HEK293 (cell line): Measurements from ENCODE around the gene SH3RF1.

Source experiments
- CTCF ChIA-PET: fragments of 350-600 bp; formaldehyde crosslinking; extraction: SDS; loops from one replicate; lab custom pipeline; 2021; ENCODE audit warnings: antibody characterized with exemption; lab: Yijun Ruan, JAX
- POLR2A ChIA-PET: fragments of 300-600 bp; formaldehyde crosslinking; extraction: SDS; loops from one replicate; lab custom pipeline; 2020; ENCODE audit warnings: antibody characterized with exemption, inconsistent platforms; lab: Yijun Ruan, JAX
- H3K27ac ChIP-seq: fragments of 200-500 bp; sonication (Bioruptor generic); 2 replicates; pipeline ENCODE4 v1.5.1; 2014; ENCODE audit warnings: low read depth, low read length, control low read depth, inconsistent platforms; ENCODE audit errors: extremely low read depth
- H3K36me3 ChIP-seq, 2 experiments: fragments of 200-500 bp in 1 of 2; sonication (Bioruptor generic) in 1 of 2; 1 replicate in 1 of 2; 2 replicates in 1 of 2; pipeline ENCODE4 v1.5.1; 2014 to 2017; ENCODE audit warnings: inconsistent platforms in 2 of 2, low read length in 2 of 2; ENCODE audit not compliant: control insufficient read depth in 2 of 2, insufficient read depth in 1 of 2
- H3K4me1 ChIP-seq: fragments of 200-500 bp; sonication (Bioruptor generic); 2 replicates; pipeline ENCODE4 v1.5.1; 2014; ENCODE audit warnings: mild to moderate bottlenecking, low read length, inconsistent platforms; ENCODE audit not compliant: control insufficient read depth, insufficient read depth
- H3K4me3 ChIP-seq: 2 replicates; pipeline ENCODE4 v1.5.1; 2011; ENCODE audit warnings: low read depth, mild to moderate bottlenecking, control low read depth, low read length, moderate library complexity
- H3K9me3 ChIP-seq: fragments of 200-500 bp; sonication (Bioruptor generic); 2 replicates; pipeline ENCODE4 v1.5.1; 2014; ENCODE audit warnings: low read depth, low read length, inconsistent platforms; ENCODE audit not compliant: control insufficient read depth, insufficient read depth
- GLI2 ChIP-seq: fragments of 450-650 bp; formaldehyde crosslinking; IDR thresholded peaks from 2 replicates; pipeline ENCODE4; 2017; ENCODE audit warnings: missing biosample characterization, missing genetic modification characterization, low read depth, borderline replicate concordance
- MEIS1 ChIP-seq: sonication (generic); formaldehyde crosslinking; IDR thresholded peaks from 2 replicates; pipeline ENCODE4 v1.8.1; 2022; ENCODE audit warnings: missing genetic modification reagents, mild to moderate bottlenecking, borderline replicate concordance
- SCRT2 ChIP-seq: fragments of 450-650 bp; formaldehyde crosslinking; IDR thresholded peaks from 2 replicates; pipeline ENCODE4 v1.5.1; 2016; ENCODE audit warnings: missing biosample characterization, missing genetic modification characterization
- WT1 ChIP-seq: fragments of 450-650 bp; formaldehyde crosslinking; IDR thresholded peaks from 2 replicates; pipeline ENCODE4 v1.5.1; 2016; ENCODE audit warnings: missing biosample characterization, missing genetic modification characterization
- ZBTB21 ChIP-seq: fragments of 450-650 bp; formaldehyde crosslinking; IDR thresholded peaks from 2 replicates; pipeline ENCODE4 v1.5.1; 2017; ENCODE audit warnings: missing biosample characterization, missing genetic modification characterization
- ZBTB26 ChIP-seq: fragments of 450-650 bp; formaldehyde crosslinking; optimal IDR thresholded peaks from 2 replicates; pipeline ENCODE3; 2016; ENCODE audit warnings: missing biosample characterization, mild to moderate bottlenecking, missing genetic modification characterization
- ZNF155 ChIP-seq: fragments of 450-650 bp; formaldehyde crosslinking; IDR thresholded peaks from 2 replicates; pipeline ENCODE4 v1.5.1; 2016; ENCODE audit warnings: missing biosample characterization, missing genetic modification characterization
- ZNF157 ChIP-seq: fragments of 450-650 bp; formaldehyde crosslinking; IDR thresholded peaks from 2 replicates; pipeline ENCODE4 v1.5.1; 2016; ENCODE audit warnings: missing biosample characterization, missing genetic modification characterization
- ZNF19 ChIP-seq: fragments of 450-650 bp; formaldehyde crosslinking; IDR thresholded peaks from 2 replicates; pipeline ENCODE4; 2016; ENCODE audit warnings: missing biosample characterization, missing genetic modification characterization, low read depth
- ZNF24 ChIP-seq: fragments of 450-650 bp; formaldehyde crosslinking; IDR thresholded peaks from 2 replicates; pipeline ENCODE4 v1.5.1; 2016; ENCODE audit warnings: missing biosample characterization, missing genetic modification characterization
- ZNF266 ChIP-seq: fragments of 450-650 bp; formaldehyde crosslinking; IDR thresholded peaks from 2 replicates; pipeline ENCODE4 v1.5.1; 2016; ENCODE audit warnings: missing biosample characterization, missing genetic modification characterization, low read depth
- ZNF37A ChIP-seq: fragments of 450-650 bp; IDR thresholded peaks from 2 replicates; pipeline ENCODE4 v1.5.1; 2018; ENCODE audit warnings: missing biosample characterization, missing genetic modification characterization
- ZNF394 ChIP-seq: fragments of 450-650 bp; formaldehyde crosslinking; IDR thresholded peaks from 2 replicates; pipeline ENCODE4 v1.5.1; 2016; ENCODE audit warnings: missing biosample characterization, missing genetic modification characterization, mild to moderate bottlenecking, moderate library complexity, borderline replicate concordance
- ZNF501 ChIP-seq: fragments of 450-650 bp; formaldehyde crosslinking; IDR thresholded peaks from 2 replicates; pipeline ENCODE4 v1.5.1; 2016; ENCODE audit warnings: missing biosample characterization, missing genetic modification characterization
- ZNF530 ChIP-seq: fragments of 450-650 bp; formaldehyde crosslinking; IDR thresholded peaks from 2 replicates; pipeline ENCODE4 v1.5.1; 2016; ENCODE audit warnings: low read depth, missing biosample characterization, missing genetic modification characterization
- ZNF555 ChIP-seq: fragments of 450-650 bp; formaldehyde crosslinking; conservative IDR thresholded peaks from 2 replicates; pipeline ENCODE4 v1.5.1; 2017; ENCODE audit warnings: missing biosample characterization, mild to moderate bottlenecking, missing genetic modification characterization, inconsistent platforms
- ZNF600 ChIP-seq: fragments of 450-650 bp; formaldehyde crosslinking; IDR thresholded peaks from 2 replicates; pipeline ENCODE4 v1.5.1; 2016; ENCODE audit warnings: missing biosample characterization, missing genetic modification characterization
- ZNF626 ChIP-seq: fragments of 450-650 bp; sonication (Bioruptor Pico); formaldehyde crosslinking; IDR thresholded peaks from 2 replicates; pipeline ENCODE4 v1.5.1; 2018; ENCODE audit warnings: missing biosample characterization, missing genetic modification characterization, inconsistent platforms
- ZNF664 ChIP-seq: fragments of 450-650 bp; formaldehyde crosslinking; IDR thresholded peaks from 2 replicates; pipeline ENCODE4 v1.5.1; 2016; ENCODE audit warnings: missing biosample characterization, missing genetic modification characterization
- ZNF677 ChIP-seq: fragments of 450-650 bp; IDR thresholded peaks from 2 replicates; pipeline ENCODE4 v1.5.0; 2018; ENCODE audit warnings: missing biosample characterization, mild to moderate bottlenecking, missing genetic modification characterization, moderate library complexity
- ZNF707 ChIP-seq: fragments of 450-650 bp; formaldehyde crosslinking; IDR thresholded peaks from 2 replicates; pipeline ENCODE4 v1.5.1; 2016; ENCODE audit warnings: missing biosample characterization, missing genetic modification characterization
- ZNF777 ChIP-seq: fragments of 450-650 bp; formaldehyde crosslinking; IDR thresholded peaks from 2 replicates; pipeline ENCODE4 v1.5.1; 2017; ENCODE audit warnings: missing biosample characterization, missing genetic modification characterization, borderline replicate concordance
- ZNF785 ChIP-seq: fragments of 450-650 bp; formaldehyde crosslinking; IDR thresholded peaks from 2 replicates; pipeline ENCODE4 v1.5.1; 2016; ENCODE audit warnings: missing biosample characterization, missing genetic modification characterization
- TF ChIP-seq, protein P1 (sequence below): fragments of 450-650 bp; formaldehyde crosslinking; IDR thresholded peaks from 2 replicates; pipeline ENCODE4 v1.5.1; 2016; ENCODE audit warnings: missing biosample characterization, missing genetic modification characterization, borderline replicate concordance

SH3RF1 gene

DNA sequence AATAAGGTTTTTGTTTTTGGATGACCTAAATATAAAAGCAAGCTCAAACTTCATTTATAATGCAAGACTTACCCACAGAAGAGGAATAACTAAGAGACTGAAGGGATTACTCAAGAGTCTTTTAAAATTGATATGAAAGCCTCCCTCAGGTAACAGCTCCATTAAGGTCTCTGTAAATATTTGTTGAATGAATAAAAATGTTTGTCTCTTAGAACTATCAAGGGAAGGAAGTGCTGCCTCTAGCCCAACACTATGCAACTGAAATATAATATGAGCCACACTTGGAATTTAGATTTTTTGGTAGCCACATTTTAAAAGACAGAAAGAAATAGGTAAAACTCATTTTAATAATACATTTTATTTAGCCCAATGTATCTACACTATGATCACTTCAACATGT, 127.8 kb downstream of the SH3RF1 start:
- TF ChIP-seq ZNF19 (tag by site-specific recombination) (no peak), MEIS1 (CRISPR knock-in tag) (no peak), ZNF266 (tag by site-specific recombination) (no peak), WT1 (no peak), ZNF677 (tag by site-specific recombination) (no peak), ZNF664 (tag by site-specific recombination) (no peak), ZBTB26 (tag by site-specific recombination) (no peak), ZNF24 (tag by site-specific recombination) (no peak), ZNF785 (tag by site-specific recombination) (no peak), ZNF707 (tag by site-specific recombination) (no peak)
- TF ChIP-seq, protein P1, sequence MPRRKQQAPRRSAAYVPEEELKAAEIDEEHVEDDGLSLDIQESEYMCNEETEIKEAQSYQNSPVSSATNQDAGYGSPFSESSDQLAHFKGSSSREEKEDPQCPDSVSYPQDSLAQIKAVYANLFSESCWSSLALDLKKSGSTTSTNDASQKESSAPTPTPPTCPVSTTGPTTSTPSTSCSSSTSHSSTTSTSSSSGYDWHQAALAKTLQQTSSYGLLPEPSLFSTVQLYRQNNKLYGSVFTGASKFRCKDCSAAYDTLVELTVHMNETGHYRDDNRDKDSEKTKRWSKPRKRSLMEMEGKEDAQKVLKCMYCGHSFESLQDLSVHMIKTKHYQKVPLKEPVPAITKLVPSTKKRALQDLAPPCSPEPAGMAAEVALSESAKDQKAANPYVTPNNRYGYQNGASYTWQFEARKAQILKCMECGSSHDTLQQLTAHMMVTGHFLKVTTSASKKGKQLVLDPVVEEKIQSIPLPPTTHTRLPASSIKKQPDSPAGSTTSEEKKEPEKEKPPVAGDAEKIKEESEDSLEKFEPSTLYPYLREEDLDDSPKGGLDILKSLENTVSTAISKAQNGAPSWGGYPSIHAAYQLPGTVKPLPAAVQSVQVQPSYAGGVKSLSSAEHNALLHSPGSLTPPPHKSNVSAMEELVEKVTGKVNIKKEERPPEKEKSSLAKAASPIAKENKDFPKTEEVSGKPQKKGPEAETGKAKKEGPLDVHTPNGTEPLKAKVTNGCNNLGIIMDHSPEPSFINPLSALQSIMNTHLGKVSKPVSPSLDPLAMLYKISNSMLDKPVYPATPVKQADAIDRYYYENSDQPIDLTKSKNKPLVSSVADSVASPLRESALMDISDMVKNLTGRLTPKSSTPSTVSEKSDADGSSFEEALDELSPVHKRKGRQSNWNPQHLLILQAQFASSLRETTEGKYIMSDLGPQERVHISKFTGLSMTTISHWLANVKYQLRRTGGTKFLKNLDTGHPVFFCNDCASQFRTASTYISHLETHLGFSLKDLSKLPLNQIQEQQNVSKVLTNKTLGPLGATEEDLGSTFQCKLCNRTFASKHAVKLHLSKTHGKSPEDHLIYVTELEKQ (tag by site-specific recombination): no peak
- TF ChIP-seq, all 188 proteins: peak for 0
- Histone ChIP-seq H3K4me3 (no peak overlapping the region), H3K9me3 (no peaks in the 10 kb centered on the region), H3K36me3 (no peaks in the 10 kb centered on the region), H3K4me1 (no peaks in the 10 kb centered on the region), H3K27ac (no peak overlapping the region)
- ChIA-PET CTCF (interaction anchor here (0.7 to 0.9 kb wide), 2 partner anchors 10 to 124 kb away, joined by 3 read pairs; no protein-coding TSS in a partner anchor), POLR2A (no interaction called here)

GRCh38 chr4:169142391-169142790, 128.4 kb downstream of the SH3RF1 start:
- Histone ChIP-seq H3K27ac (no peak overlapping the region), H3K4me3 (no peak overlapping the region), H3K4me1 (no peaks in the 10 kb centered on the region)
- POLR2A ChIA-PET: no interaction called here
- TF ChIP-seq ZNF530 (no peak), MEIS1 (CRISPR knock-in tag) (no peak), ZBTB21 (tag by site-specific recombination) (no peak), SCRT2 (tag by site-specific recombination) (no peak), ZNF626 (tag by site-specific recombination) (no peak), ZNF555 (no peak), ZNF155 (tag by site-specific recombination) (no peak), ZNF37A (tag by site-specific recombination) (no peak), ZNF157 (tag by site-specific recombination) (no peak), ZNF600 (tag by site-specific recombination) (no peak), ZNF394 (tag by site-specific recombination) (no peak), ZNF777 (tag by site-specific recombination) (no peak), GLI2 (no peak), ZNF501 (no peak)
- TF ChIP-seq, all 188 proteins: peak for 0
- CTCF ChIA-PET: interaction anchor here (0.7 to 0.9 kb wide), 2 partner anchors 10 to 124 kb away, joined by 3 read pairs; no protein-coding TSS in a partner anchor
- H3K9me3 ChIP-seq: no peaks in the 10 kb centered on the region
- H3K36me3 ChIP-seq: no peaks in the 10 kb centered on the region
